ENCODE measurements around the gene ZNF597.
A peak's percentile ranks its signal among the peaks of the same experiment; 100 is the strongest.

ZNF597 gene

GRCh38 chr16:3459401-3460090, 16.2 kb upstream of the ZNF597 start:
- H3K4me3 ChIP-seq (ENCODE audit: control insufficient read depth in 1 of 7, extremely low read depth in 1 of 7, insufficient read depth in 4 of 7, low read depth in 2 of 7, low read length in 6 of 7), result peak overlapping the region in 4 of 7 experiments; percentile 82 to 97 (median 93)
- peaks cover 19 to 63% (median 59%) of the 10 kb centered on the region in 4 experiments for H3K4me1 ChIP-seq (ENCODE audit: control extremely low read depth in 1 of 4, control insufficient read depth in 4 of 4, insufficient read depth in 4 of 4, low read length in 3 of 4)
- WGBS (ENCODE audit: insufficient coverage), result 90% methylated on average over 9 of the region's 9 CpGs
- H3K9me3 ChIP-seq (ENCODE audit: control extremely low read depth in 1 of 5, control insufficient read depth in 4 of 5, insufficient read depth in 2 of 5, low read depth in 1 of 5, low read length in 4 of 5), result no peaks in the 10 kb centered on the region
- H3K27ac ChIP-seq (ENCODE audit: insufficient read depth in 1 of 2, low read depth in 1 of 2, low read length in 2 of 2, poor library complexity in 1 of 2, severe bottlenecking in 2 of 2), result no peak overlapping the region
- no peaks in the 10 kb centered on the region for H3K27me3 ChIP-seq (replicated peaks in 2 of 5; ENCODE audit: control insufficient read depth in 4 of 5, insufficient read depth in 5 of 5, low read length in 4 of 5)
- CTCF ChIA-PET, result interaction anchor here (0.5 kb wide), 1 partner anchor 190 kb away, joined by 3 read pairs; no protein-coding TSS in a partner anchor
- DNase-seq, result peak in 2 of 3 donors; percentile 24 to 49
- no peaks in the 10 kb centered on the region for H3K36me3 ChIP-seq (ENCODE audit: control insufficient read depth in 4 of 4, insufficient read depth in 4 of 4, low read length in 3 of 4)
- POLR2A ChIA-PET, result no interaction called here

DNA sequence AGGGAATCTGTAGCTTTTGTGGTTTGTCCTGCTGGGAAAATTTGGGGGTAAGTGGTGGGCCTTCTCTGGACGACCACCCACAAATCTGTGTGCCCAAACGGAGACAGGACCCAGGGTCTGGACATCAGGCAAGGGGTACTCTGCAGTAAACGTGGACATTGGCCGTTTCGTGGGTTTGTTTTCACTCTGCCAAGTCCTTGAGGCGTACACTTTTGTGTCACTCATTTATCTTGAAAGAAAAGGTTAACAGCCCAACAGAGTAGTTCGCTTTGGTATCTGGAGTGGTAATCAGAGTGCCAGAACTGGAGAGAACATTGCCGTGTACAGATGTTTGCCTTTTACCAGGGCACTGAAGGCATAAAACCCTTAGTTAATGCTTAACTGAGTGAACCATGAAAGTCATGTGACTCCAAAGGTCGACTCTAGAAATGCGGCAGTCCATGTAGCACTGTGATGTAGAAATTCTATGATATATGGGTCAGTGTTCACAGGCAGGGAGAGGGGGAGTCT, 15.6 kb upstream of the ZNF597 start:
- DNase-seq, result peak in 1 of 3 donors; percentile 19
- Histone ChIP-seq H3K36me3 (ENCODE audit: control insufficient read depth in 4 of 4, insufficient read depth in 4 of 4, low read length in 3 of 4) (no peaks in the 10 kb centered on the region), H3K27me3 (replicated peaks in 2 of 5; ENCODE audit: control insufficient read depth in 4 of 5, insufficient read depth in 5 of 5, low read length in 4 of 5) (no peaks in the 10 kb centered on the region), H3K9me3 (ENCODE audit: control extremely low read depth in 1 of 5, control insufficient read depth in 4 of 5, insufficient read depth in 2 of 5, low read depth in 1 of 5, low read length in 4 of 5) (no peaks in the 10 kb centered on the region), H3K4me1 (ENCODE audit: control extremely low read depth in 1 of 4, control insufficient read depth in 4 of 4, insufficient read depth in 4 of 4, low read length in 3 of 4) (peaks cover 19 to 57% (median 54%) of the 10 kb centered on the region in 4 experiments), H3K27ac (ENCODE audit: insufficient read depth in 1 of 2, low read depth in 1 of 2, low read length in 2 of 2, poor library complexity in 1 of 2, severe bottlenecking in 2 of 2) (peak overlapping the region; percentile 62 to 92), H3K4me3 (ENCODE audit: control insufficient read depth in 1 of 7, extremely low read depth in 1 of 7, insufficient read depth in 4 of 7, low read depth in 2 of 7, low read length in 6 of 7) (peak overlapping the region; percentile 66 to 97 (median 85))
- WGBS (ENCODE audit: insufficient coverage), result 16% methylated on average over 9 of the region's 10 CpGs
- ChIA-PET CTCF (interaction anchor here (0.7 kb wide), 1 partner anchor 194 kb away, joined by 3 read pairs; no protein-coding TSS in a partner anchor), POLR2A (no interaction called here)

- Histone ChIP-seq H3K4me3 (ENCODE audit: control insufficient read depth in 1 of 7, extremely low read depth in 1 of 7, insufficient read depth in 4 of 7, low read depth in 2 of 7, low read length in 6 of 7) (peak overlapping the region; percentile 66 to 97 (median 85)), H3K4me1 (ENCODE audit: control extremely low read depth in 1 of 4, control insufficient read depth in 4 of 4, insufficient read depth in 4 of 4, low read length in 3 of 4) (peaks cover 19 to 55% (median 52%) of the 10 kb centered on the region in 4 experiments), H3K27me3 (replicated peaks in 2 of 5; ENCODE audit: control insufficient read depth in 4 of 5, insufficient read depth in 5 of 5, low read length in 4 of 5) (no peaks in the 10 kb centered on the region), H3K36me3 (ENCODE audit: control insufficient read depth in 4 of 4, insufficient read depth in 4 of 4, low read length in 3 of 4) (no peaks in the 10 kb centered on the region), H3K9me3 (ENCODE audit: control extremely low read depth in 1 of 5, control insufficient read depth in 4 of 5, insufficient read depth in 2 of 5, low read depth in 1 of 5, low read length in 4 of 5) (no peaks in the 10 kb centered on the region), H3K27ac (ENCODE audit: insufficient read depth in 1 of 2, low read depth in 1 of 2, low read length in 2 of 2, poor library complexity in 1 of 2, severe bottlenecking in 2 of 2) (peak overlapping the region; percentile 62 to 92)
- DNase-seq, result no peak
- WGBS (ENCODE audit: insufficient coverage), result under 1% methylated on average over 38 of the region's 47 CpGs
- ChIA-PET POLR2A (interaction anchor here (1.3 to 2.7 kb wide), 3 partner anchors 14 to 175 kb away, joined by 4 to 11 read pairs (median 8); partner anchors contain the start of genes NAA60, TIGD7, ZNF263 and ZNF597), CTCF (interaction anchor here (0.7 to 1.8 kb wide), 2 partner anchors 175 to 194 kb away, joined by 3 to 6 read pairs; partner anchors contain the start of gene ZNF263)
Observed at GRCh38 chr16:3458278-3458851, 15.1 kb upstream of the ZNF597 start.

- Histone ChIP-seq H3K4me3 (ENCODE audit: control insufficient read depth in 1 of 7, extremely low read depth in 1 of 7, insufficient read depth in 4 of 7, low read depth in 2 of 7, low read length in 6 of 7) (peak overlapping the region; percentile 66 to 97 (median 85)), H3K4me1 (ENCODE audit: control extremely low read depth in 1 of 4, control insufficient read depth in 4 of 4, insufficient read depth in 4 of 4, low read length in 3 of 4) (peaks cover 19 to 55% (median 52%) of the 10 kb centered on the region in 4 experiments), H3K27ac (ENCODE audit: insufficient read depth in 1 of 2, low read depth in 1 of 2, low read length in 2 of 2, poor library complexity in 1 of 2, severe bottlenecking in 2 of 2) (peak overlapping the region; percentile 77 to 92), H3K9me3 (ENCODE audit: control extremely low read depth in 1 of 5, control insufficient read depth in 4 of 5, insufficient read depth in 2 of 5, low read depth in 1 of 5, low read length in 4 of 5) (no peaks in the 10 kb centered on the region), H3K27me3 (replicated peaks in 2 of 5; ENCODE audit: control insufficient read depth in 4 of 5, insufficient read depth in 5 of 5, low read length in 4 of 5) (no peaks in the 10 kb centered on the region), H3K36me3 (ENCODE audit: control insufficient read depth in 4 of 4, insufficient read depth in 4 of 4, low read length in 3 of 4) (no peaks in the 10 kb centered on the region)
- POLR2A ChIA-PET, result interaction anchor here (0.5 to 2.7 kb wide), 8 partner anchors 14 to 329 kb away, joined by 3 to 11 read pairs (median 4); partner anchors contain the start of genes NAA60, TIGD7, ZNF174 and ZNF263
- peak; percentile 94 to 96 (median 96) for DNase-seq
- WGBS (ENCODE audit: insufficient coverage), result 2% methylated on average over 62 of the region's 83 CpGs
- CTCF ChIA-PET, result interaction anchor here (0.5 to 1.8 kb wide), 7 partner anchors 20 to 328 kb away, joined by 3 to 6 read pairs (median 3); partner anchors contain the start of genes ZNF174, ZNF263 and ZSCAN32
Observed at GRCh38 chr16:3457434-3458252, 14.3 kb upstream of the ZNF597 start.

DNA sequence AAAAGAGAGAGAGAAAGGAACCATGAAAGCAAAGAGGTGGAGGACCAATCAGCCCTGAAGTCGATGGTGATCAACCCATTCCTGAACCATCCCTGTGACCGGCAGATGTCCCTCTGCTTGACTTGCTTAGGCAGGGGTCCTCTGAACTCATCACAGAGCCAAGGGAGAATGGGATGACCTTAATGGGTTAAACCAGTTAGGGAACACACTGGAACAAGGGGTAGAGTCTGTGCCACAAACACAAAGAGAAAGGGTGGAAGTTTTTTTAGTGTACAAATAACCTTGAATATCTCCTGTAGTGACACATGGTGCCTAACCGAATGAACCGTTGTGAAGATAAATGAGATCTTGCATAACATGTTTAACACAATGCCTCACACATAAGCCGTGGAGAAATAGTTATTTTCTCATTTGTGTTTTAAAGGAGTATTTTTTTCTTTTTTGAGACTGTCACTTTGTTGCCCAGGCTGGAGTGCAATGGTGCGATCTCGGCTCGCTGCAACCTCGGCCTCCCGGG, 11.4 kb upstream of the ZNF597 start:
- ChIA-PET POLR2A (no interaction called here), CTCF (interaction anchor here (1.6 kb wide), 1 partner anchor 13 kb away, joined by 5 read pairs; no protein-coding TSS in a partner anchor)
- Histone ChIP-seq H3K36me3 (ENCODE audit: control insufficient read depth in 4 of 4, insufficient read depth in 4 of 4, low read length in 3 of 4) (peaks cover 2 to 4% (median 3%) of the 10 kb centered on the region in 4 experiments), H3K4me3 (ENCODE audit: control insufficient read depth in 1 of 7, extremely low read depth in 1 of 7, insufficient read depth in 4 of 7, low read depth in 2 of 7, low read length in 6 of 7) (no peak overlapping the region), H3K9me3 (ENCODE audit: control extremely low read depth in 1 of 5, control insufficient read depth in 4 of 5, insufficient read depth in 2 of 5, low read depth in 1 of 5, low read length in 4 of 5) (no peaks in the 10 kb centered on the region), H3K27me3 (replicated peaks in 2 of 5; ENCODE audit: control insufficient read depth in 4 of 5, insufficient read depth in 5 of 5, low read length in 4 of 5) (no peaks in the 10 kb centered on the region), H3K4me1 (ENCODE audit: control extremely low read depth in 1 of 4, control insufficient read depth in 4 of 4, insufficient read depth in 4 of 4, low read length in 3 of 4) (peaks cover 13 to 40% (median 36%) of the 10 kb centered on the region in 4 experiments), H3K27ac (ENCODE audit: insufficient read depth in 1 of 2, low read depth in 1 of 2, low read length in 2 of 2, poor library complexity in 1 of 2, severe bottlenecking in 2 of 2) (no peak overlapping the region)
- peak in 1 of 3 donors; percentile 7 for DNase-seq
- WGBS (ENCODE audit: insufficient coverage), result 98% methylated on average over 8 of the region's 10 CpGs

DNA sequence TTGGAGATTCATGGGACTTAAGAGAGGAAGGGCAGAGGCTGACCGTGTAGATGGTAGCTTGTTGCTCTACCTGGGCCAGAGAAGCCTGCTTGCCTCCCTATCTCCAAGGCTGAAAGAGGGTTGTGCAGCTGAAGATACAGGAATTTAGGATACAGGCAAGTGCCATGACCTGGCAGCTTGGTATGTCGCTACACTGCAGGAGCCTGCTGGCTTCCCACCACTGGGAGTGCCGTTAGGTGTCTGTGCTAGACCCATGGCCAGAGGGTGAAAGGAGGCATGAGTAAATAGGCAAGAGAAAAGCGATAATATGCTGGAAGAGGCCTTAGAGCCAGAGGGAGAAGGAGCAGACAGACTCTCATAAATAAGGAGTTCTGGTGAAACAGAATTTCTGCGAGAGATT, 10.8 kb upstream of the ZNF597 start:
- no peak for DNase-seq
- 100% methylated on average over 4 of the region's 5 CpGs for WGBS (ENCODE audit: insufficient coverage)
- Histone ChIP-seq H3K27ac (ENCODE audit: insufficient read depth in 1 of 2, low read depth in 1 of 2, low read length in 2 of 2, poor library complexity in 1 of 2, severe bottlenecking in 2 of 2) (no peak overlapping the region), H3K36me3 (ENCODE audit: control insufficient read depth in 4 of 4, insufficient read depth in 4 of 4, low read length in 3 of 4) (peaks cover 2 to 6% (median 4%) of the 10 kb centered on the region in 4 experiments), H3K4me3 (ENCODE audit: control insufficient read depth in 1 of 7, extremely low read depth in 1 of 7, insufficient read depth in 4 of 7, low read depth in 2 of 7, low read length in 6 of 7) (no peak overlapping the region), H3K27me3 (replicated peaks in 2 of 5; ENCODE audit: control insufficient read depth in 4 of 5, insufficient read depth in 5 of 5, low read length in 4 of 5) (no peaks in the 10 kb centered on the region), H3K9me3 (ENCODE audit: control extremely low read depth in 1 of 5, control insufficient read depth in 4 of 5, insufficient read depth in 2 of 5, low read depth in 1 of 5, low read length in 4 of 5) (peaks cover 0 to 4% (median 0%) of the 10 kb centered on the region in 5 experiments), H3K4me1 (ENCODE audit: control extremely low read depth in 1 of 4, control insufficient read depth in 4 of 4, insufficient read depth in 4 of 4, low read length in 3 of 4) (peaks cover 11 to 34% (median 30%) of the 10 kb centered on the region in 4 experiments)
- ChIA-PET POLR2A (no interaction called here), CTCF (interaction anchor here (1.6 kb wide), 1 partner anchor 13 kb away, joined by 5 read pairs; no protein-coding TSS in a partner anchor)
